GM19397 (cell line): ENCODE measurements around the gene MTA1.

ENCODE experiments used
- ATAC-seq: cut with Tn5 transposase; IDR thresholded peaks from one replicate; pipeline ENCODE4 v1.9.1; 2021; ENCODE audit warnings: mild to moderate bottlenecking, moderate library complexity; ENCODE audit not compliant: unreplicated experiment

Gene MTA1

GRCh38 chr14:105419195-105420091 lies at the start of gene MTA1:
Gene MTA1 (plus strand): TSS chr14:105419827. CDS start chr14:105420036, 209 bp downstream.
- peak; percentile 45 for ATAC-seq

DNA sequence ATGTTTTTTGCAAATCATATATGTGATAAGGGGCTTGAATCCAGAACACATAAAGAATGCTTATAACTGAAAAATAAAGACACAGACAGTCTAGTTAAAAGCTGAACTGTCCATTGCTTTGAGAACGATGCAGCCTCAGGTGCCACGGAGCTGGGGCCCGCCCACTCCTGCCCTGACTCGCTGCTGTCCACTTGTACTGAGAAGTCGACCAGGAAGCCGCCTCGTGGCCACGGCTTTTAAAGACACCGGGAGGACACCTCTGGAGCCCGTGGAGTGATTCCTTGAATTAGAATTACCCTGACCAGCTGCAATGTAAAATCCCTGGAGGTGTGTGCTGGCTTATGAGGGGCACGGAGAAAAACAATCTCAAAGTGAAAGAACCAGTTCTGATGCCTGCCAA lies 45.2 kb upstream of the MTA1 start:
- no peak for ATAC-seq

DNA sequence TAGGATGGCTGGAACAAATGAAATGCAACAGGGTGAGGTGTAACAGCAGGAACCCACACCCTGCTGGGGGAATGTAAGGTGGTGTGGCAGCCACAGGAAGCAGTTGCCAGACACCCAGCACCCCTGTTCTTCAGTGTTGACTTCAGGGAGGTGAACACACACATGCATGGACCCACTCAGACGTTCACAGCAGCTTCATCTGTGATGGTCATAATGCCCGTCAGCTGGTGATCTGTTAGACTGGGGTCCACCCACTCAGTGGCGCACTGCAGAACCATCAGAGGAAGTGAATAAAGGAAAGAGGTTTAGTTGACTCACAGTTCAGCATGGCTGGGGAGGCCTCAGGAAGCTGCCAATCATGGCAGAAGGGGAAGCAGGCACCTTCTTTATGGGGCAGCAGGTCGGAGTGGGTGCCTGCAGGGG lies 44.0 kb upstream of the MTA1 start:
- ATAC-seq: no peak

DNA sequence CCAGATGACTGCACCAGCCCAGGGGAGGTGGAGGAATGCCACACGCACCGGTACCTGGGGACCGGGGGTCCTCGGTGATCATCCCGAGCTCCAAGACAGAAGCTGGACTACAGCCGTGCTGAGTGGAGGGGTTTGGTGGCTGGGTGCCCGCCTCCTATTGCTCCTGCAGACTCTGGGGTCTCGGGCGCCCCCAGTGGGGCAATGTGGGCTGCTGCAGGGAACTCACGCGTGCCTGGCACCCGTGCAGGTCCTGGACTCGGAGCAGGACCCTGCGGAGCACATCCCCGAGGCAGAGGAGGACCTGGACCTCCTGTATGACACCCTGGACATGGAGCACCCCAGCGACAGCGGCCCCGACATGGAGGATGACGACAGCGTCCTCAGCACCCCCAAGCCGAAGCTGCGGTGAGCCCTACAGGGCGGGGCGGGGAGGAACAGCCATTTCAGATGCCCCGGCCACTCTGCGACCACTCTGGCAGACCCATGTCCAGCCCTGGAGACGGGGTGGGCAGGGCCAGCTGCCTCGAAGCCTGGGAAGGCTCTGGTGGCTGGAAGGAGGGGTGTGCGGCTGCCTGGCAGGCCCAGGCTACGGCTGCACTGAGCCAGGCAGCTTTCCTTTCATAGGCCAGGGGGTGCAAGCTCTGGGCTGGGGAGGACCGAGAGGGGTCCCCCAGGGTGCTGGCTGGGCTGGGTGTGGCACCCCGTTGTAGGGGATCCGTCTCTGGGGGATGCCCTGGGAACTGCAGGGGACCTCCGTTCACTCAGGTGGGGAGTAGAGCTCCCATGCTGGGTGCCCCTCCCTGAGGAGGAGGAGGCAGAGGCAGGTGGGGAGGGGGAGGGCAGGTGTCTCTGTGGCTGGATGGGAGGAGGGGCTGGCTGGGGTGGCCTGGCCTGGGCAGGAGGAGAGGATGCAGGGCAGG lies 42.8 kb upstream of the MTA1 start:
- no peak for ATAC-seq

GRCh38 chr14:105377555-105378182 lies 42.0 kb upstream of the MTA1 start:
- ATAC-seq: no peak

DNA sequence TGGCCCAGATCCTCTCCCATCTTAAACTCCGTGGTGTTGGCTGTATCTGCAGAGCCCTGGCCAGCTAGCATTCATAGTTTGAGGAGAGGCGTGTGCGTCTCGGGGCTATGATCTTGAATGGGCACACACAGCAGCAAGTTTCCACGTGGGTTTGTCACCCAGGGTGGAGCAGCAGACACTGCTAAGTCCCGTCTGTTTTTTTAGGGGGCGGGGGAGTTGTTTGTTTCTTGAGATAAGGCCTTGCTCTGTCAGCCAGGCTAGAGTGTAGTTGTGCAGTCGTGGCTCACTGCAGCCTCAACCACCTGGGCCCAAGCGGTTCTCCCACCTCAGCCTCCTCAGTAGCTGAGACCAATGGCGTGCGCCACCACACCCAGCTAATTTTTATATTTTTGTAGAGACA lies 41.4 kb upstream of the MTA1 start:
- no peak for ATAC-seq

- no peak for ATAC-seq
These were observed 40.5 kb upstream of the MTA1 start for GRCh38 chr14:105378873-105379685.

- no peak for ATAC-seq
These were observed 39.7 kb upstream of the MTA1 start for GRCh38 chr14:105379946-105380345.

GRCh38 chr14:105380756-105381155 lies 38.9 kb upstream of the MTA1 start:
- no peak for ATAC-seq

DNA sequence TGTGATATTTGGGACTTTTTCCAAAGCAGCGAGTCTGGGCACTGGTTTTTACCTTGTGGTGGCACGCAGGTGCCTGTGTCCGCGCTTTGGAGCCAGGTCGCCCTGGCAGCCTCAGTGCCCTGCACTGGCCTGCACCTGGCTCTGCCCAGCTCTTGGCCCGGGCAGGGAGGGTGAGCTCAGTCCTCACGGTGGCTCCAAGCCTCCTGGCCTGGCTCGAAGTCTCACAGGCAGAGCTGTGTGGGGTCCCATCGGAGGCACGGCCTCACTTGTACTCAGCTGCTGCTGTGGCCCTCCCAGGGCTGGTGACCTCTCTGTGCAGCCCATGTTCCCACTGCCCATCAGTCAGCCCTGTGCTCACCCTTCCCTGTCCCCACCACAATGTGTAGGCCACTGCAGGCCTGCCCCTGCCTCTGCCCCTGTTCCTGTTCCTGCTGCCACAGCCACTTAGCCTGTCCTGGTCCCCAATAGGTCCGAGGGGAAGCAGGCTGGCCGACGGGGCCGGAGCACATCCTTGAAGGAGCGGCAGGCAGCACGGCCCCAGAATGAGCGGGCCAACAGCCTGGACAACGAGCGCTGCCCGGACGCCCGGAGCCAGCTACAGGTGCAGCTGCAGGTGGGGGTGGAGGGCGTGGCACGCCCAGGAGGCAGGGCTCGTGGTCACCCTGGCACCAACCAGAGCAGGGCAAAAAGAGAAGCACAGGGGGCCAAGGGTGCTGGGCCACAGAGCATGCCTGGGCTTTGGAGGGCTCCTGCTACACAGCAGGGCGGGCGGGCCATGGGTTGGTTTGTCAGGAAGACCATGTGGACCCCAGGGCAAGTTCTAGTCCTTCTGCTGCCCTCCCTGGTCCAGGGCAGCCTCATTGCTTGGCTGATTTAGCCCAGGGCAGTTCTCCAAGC lies 37.9 kb upstream of the MTA1 start:
- no peak for ATAC-seq

GRCh38 chr14:105382343-105383082 lies 37.1 kb upstream of the MTA1 start:
- ATAC-seq: no peak

DNA sequence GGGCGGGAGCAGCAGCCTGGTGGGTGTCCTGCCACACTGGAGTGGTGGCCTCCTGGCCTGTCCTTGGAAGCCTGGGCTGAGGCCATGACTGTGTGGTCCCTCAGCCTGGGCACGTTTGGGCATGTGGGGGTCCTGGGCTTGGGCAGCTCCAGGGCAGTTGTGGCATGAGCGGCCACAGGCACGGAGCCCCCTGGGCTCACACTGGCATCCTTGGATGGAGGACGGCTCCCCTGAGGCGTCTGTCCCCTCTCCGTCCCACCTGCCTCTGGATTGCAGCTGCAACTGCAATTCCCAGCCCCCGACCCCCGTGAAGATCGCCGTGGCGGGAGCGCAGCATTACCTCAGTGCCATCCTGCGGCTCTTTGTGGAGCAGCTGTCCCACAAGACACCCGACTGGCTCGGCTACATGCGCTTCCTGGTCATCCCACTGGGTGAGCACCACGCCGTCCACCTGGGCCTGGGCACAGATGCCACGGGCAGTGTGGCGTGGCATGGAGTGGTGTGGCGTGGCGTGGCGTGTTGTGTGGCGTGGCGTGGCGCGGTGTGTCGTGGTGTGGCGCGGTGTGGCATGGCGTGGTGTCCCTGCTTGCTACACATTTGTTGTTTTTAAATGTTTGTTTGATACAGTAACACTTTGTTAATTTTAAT lies 36.4 kb upstream of the MTA1 start:
- no peak for ATAC-seq

GRCh38 chr14:105384041-105384557 lies 35.5 kb upstream of the MTA1 start:
- no peak for ATAC-seq

DNA sequence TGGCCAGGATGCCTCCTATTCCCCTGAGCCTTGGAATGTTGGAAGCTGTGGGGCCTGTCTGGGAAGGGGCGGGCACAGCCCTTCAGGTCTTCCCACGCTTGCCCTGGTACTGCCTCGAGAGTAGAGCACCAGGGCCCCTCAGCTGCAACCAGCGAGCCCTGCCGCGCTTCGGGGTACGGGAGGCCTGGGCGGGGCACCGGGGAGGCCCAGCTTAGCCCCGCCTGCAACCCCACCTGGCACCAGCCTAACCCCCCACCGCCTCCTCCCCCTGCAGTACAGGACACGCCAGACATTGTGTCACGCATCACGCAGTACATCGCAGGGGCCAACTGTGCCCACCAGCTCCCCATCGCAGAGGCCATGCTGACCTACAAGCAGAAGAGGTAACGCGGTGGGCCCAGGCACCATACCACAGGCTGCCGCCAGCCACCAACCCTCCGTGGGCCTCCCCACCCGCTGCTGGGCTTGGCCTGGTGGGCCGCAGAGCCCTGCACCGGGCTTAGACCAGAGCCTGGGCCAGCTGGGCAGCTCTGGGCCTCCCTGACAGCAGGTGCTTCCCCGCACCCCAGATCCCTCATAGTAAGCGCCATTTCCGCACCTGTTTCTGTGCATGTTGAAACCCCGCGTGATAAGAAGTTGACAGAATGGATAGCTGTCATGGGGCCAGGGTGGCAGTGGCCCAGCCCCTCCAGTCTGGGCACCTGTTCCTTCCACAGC lies 34.9 kb upstream of the MTA1 start:
- no peak for ATAC-seq

- ATAC-seq: no peak
These were observed 34.3 kb upstream of the MTA1 start for GRCh38 chr14:105385322-105385637.

DNA sequence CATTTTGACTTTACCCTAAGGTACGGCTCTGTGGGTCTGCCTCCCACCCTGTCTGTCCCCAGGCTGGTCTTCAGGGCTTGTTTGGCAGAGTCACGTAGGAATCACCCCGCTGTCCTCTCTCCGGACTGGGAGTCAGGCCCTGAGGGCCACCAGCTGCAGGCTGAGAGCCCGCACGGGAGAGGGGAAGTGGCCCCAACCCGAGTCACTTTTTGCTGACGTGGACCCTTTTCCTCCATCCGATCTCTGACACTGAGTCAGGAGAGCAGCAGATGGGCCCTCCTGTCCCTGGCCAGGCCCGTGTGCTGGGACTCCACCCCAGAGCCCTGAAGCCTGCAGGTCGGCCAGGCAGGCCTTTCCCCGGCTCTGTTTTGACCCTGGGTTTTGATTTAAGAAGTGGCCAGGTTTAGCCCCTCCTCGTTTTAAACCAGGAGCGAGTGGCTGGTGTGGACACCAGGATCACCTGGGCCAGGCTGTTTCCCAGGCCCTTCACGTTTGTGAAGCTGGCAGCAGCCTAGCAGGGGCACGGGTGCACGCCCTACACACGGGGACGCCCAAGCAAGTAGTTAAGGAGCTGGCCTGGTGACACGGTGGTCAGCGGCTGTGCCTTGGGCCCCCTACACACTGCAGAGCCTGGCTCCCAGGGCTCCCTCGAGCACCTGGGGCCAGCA lies 33.8 kb upstream of the MTA1 start:
- ATAC-seq: no peak
